IMR-90 (cell line): ENCODE results near the gene RNF19B. TPM values are rescaled to one million over a fixed set of nuclear protein-coding genes. Genes with fewer than 3 reads are reported as not detected.

Experiments used
- ATAC-seq: fragments of 200-7000 bp; cut with Tn5 transposase; 2 replicates; pipeline ENCODE4 v1.9.1; 2020; ENCODE audit warnings: low read depth, mild to moderate bottlenecking, moderate library complexity
- BruUV-seq: library from RNA; stranded (reverse); fragments of 400-500 nt; replicated peaks from 2 replicates; lab custom pipeline; 2021; lab: Mats Ljungman, UMichigan
- CTCF ChIA-PET: fragments of 300-600 bp; formaldehyde crosslinking; extraction: SDS; loops from one replicate; lab custom pipeline; 2021; ENCODE audit warnings: antibody characterized with exemption; lab: Yijun Ruan, JAX
- POLR2A ChIA-PET: fragments of 300-600 bp; sonication (Branson Sonifier 250); formaldehyde crosslinking; loops from one replicate; lab custom pipeline; 2022; ENCODE audit warnings: antibody characterized with exemption; ENCODE audit not compliant: unreplicated experiment; lab: Charles Lee
- DNase-seq: peaks from one replicate; pipeline ENCODE4 v3.0.0; 2013
- H2AFZ ChIP-seq: replicated peaks from 2 replicates; pipeline ENCODE3; 2013; ENCODE audit warnings: low read length, mild to moderate bottlenecking; ENCODE audit not compliant: poor library complexity
- H2AK5ac ChIP-seq: 2 replicates; pipeline ENCODE4 v1.6.1; 2013; ENCODE audit warnings: low read depth, low read length, inconsistent platforms
- H2AK9ac ChIP-seq: replicated peaks from 2 replicates; pipeline ENCODE3; 2013; ENCODE audit warnings: mild to moderate bottlenecking, low read depth, low read length, moderate library complexity; ENCODE audit not compliant: poor library complexity
- H2BK120ac ChIP-seq: 2 replicates; pipeline ENCODE4 v1.6.1; 2013; ENCODE audit warnings: low read depth, low read length, inconsistent platforms
- H2BK15ac ChIP-seq: 3 replicates; pipeline ENCODE4 v1.6.1; 2013; ENCODE audit warnings: low read depth, low read length, inconsistent platforms
- H2BK20ac ChIP-seq: 2 replicates; pipeline ENCODE4 v1.6.1; 2013; ENCODE audit warnings: low read depth, mild to moderate bottlenecking, inconsistent platforms, low read length, moderate library complexity
- H2BK5ac ChIP-seq: 2 replicates; pipeline ENCODE4 v1.6.1; 2013; ENCODE audit warnings: mild to moderate bottlenecking, low read depth, low read length, inconsistent platforms; ENCODE audit not compliant: poor library complexity, severe bottlenecking
- H3K14ac ChIP-seq: replicated peaks from 2 replicates; pipeline ENCODE4 v1.6.1; 2013; ENCODE audit warnings: low read depth, low read length, inconsistent platforms
- H3K18ac ChIP-seq: 2 replicates; pipeline ENCODE4 v1.6.1; 2013; ENCODE audit warnings: low read depth, low read length, control low read depth
- H3K23ac ChIP-seq: 2 replicates; pipeline ENCODE4 v1.6.1; 2013; ENCODE audit warnings: low read depth, low read length, inconsistent platforms
- H3K27ac ChIP-seq: 2 replicates; pipeline ENCODE4 v1.5.1; 2013; ENCODE audit warnings: mild to moderate bottlenecking, control low read depth, low read length; ENCODE audit not compliant: insufficient read depth
- H3K27me3 ChIP-seq: 2 replicates; pipeline ENCODE4 v1.6.1; 2013; ENCODE audit warnings: low read length; ENCODE audit not compliant: control insufficient read depth, insufficient read depth
- H3K36me3 ChIP-seq: 2 replicates; pipeline ENCODE4 v1.6.1; 2013; ENCODE audit warnings: low read length, mixed read lengths; ENCODE audit not compliant: control insufficient read depth, insufficient read depth
- H3K4ac ChIP-seq: 2 replicates; pipeline ENCODE4 v1.6.1; 2013; ENCODE audit warnings: low read depth, low read length, inconsistent platforms
- H3K4me1 ChIP-seq: 2 replicates; pipeline ENCODE4 v1.6.1; 2013; ENCODE audit warnings: low read length, mixed read lengths; ENCODE audit not compliant: control insufficient read depth, insufficient read depth
- H3K4me2 ChIP-seq: 2 replicates; pipeline ENCODE4 v1.6.1; 2013; ENCODE audit warnings: low read depth, mild to moderate bottlenecking, control low read depth, low read length, moderate library complexity
- H3K4me3 ChIP-seq: 2 replicates; pipeline ENCODE4 v1.5.1; 2013; ENCODE audit warnings: low read depth, mild to moderate bottlenecking, control low read depth, low read length, moderate library complexity; ENCODE audit not compliant: insufficient read depth
- H3K56ac ChIP-seq: 2 replicates; pipeline ENCODE4 v1.6.1; 2013; ENCODE audit warnings: low read length, inconsistent platforms; ENCODE audit not compliant: insufficient read depth; ENCODE audit errors: extremely low read depth
- H3K79me1 ChIP-seq, 2 experiments: 2 replicates each; pipeline ENCODE4 v1.6.1; 2013; ENCODE audit warnings: low read length in 2 of 2, inconsistent platforms in 1 of 2, low read depth in 1 of 2
- H3K9ac ChIP-seq: 2 replicates; pipeline ENCODE4 v1.6.1; 2013; ENCODE audit warnings: low read depth, low read length, control low read depth
- H3K9me1 ChIP-seq: 2 replicates; pipeline ENCODE4 v1.6.1; 2013; ENCODE audit warnings: low read length, inconsistent platforms; ENCODE audit not compliant: insufficient read depth
- H3K9me3 ChIP-seq: 2 replicates; pipeline ENCODE4 v1.6.1; 2013; ENCODE audit warnings: low read length; ENCODE audit not compliant: control insufficient read depth, insufficient read depth
- H4K20me1 ChIP-seq: 2 replicates; pipeline ENCODE4 v1.6.1; 2013; ENCODE audit warnings: low read length, inconsistent platforms; ENCODE audit not compliant: insufficient read depth
- H4K5ac ChIP-seq: 2 replicates; pipeline ENCODE4 v1.6.1; 2013; ENCODE audit warnings: mild to moderate bottlenecking, low read depth, low read length, control low read depth
- H4K8ac ChIP-seq, 2 experiments: 2 replicates each; pipeline ENCODE4 v1.6.1; 2013; ENCODE audit warnings: low read depth in 2 of 2, low read length in 2 of 2, control low read depth in 1 of 2, inconsistent platforms in 1 of 2
- H4K91ac ChIP-seq: 2 replicates; pipeline ENCODE4 v1.6.1; 2013; ENCODE audit warnings: low read depth, low read length, inconsistent platforms; ENCODE audit not compliant: insufficient read depth
- BHLHE40 ChIP-seq: fragments of 150-350 bp; IDR thresholded peaks from 2 replicates; pipeline ENCODE4 v1.6.1; 2016; ENCODE audit warnings: mild to moderate bottlenecking, low read depth, low read length
- CEBPB ChIP-seq: IDR thresholded peaks from 2 replicates; pipeline ENCODE4 v1.6.1; 2012; ENCODE audit warnings: low read depth, low read length, improper control_type of control experiment
- CHD1 ChIP-seq: IDR thresholded peaks from 2 replicates; pipeline ENCODE4 v1.6.1; 2012; ENCODE audit warnings: low read depth, low read length, improper control_type of control experiment
- MAFK ChIP-seq: IDR thresholded peaks from 2 replicates; pipeline ENCODE4 v1.6.1; 2012; ENCODE audit warnings: low read depth, low read length, improper control_type of control experiment
- MAZ ChIP-seq: IDR thresholded peaks from 2 replicates; pipeline ENCODE4 v1.6.1; 2012; ENCODE audit warnings: low read depth, mild to moderate bottlenecking, low read length, improper control_type of control experiment, moderate library complexity, borderline replicate concordance
- MXI1 ChIP-seq: IDR thresholded peaks from 2 replicates; pipeline ENCODE4 v1.6.1; 2012; ENCODE audit warnings: low read depth, mild to moderate bottlenecking, low read length, moderate library complexity, borderline replicate concordance
- NFE2L2 ChIP-seq: fragments of 150-350 bp; IDR thresholded peaks from 2 replicates; pipeline ENCODE4 v1.6.1; 2016; ENCODE audit warnings: low read depth, mild to moderate bottlenecking, low read length
- POLR2A ChIP-seq: IDR thresholded peaks from 2 replicates; pipeline ENCODE4 v1.6.1; 2012; ENCODE audit warnings: mild to moderate bottlenecking, low read depth, low read length
- RAD21 ChIP-seq: IDR thresholded peaks from 2 replicates; pipeline ENCODE4 v1.6.1; 2012; ENCODE audit warnings: low read length, improper control_type of control experiment
- RCOR1 ChIP-seq: IDR thresholded peaks from 2 replicates; pipeline ENCODE4 v1.6.1; 2012; ENCODE audit warnings: mild to moderate bottlenecking, low read length, improper control_type of control experiment; ENCODE audit not compliant: insufficient replicate concordance
- RFX5 ChIP-seq: IDR thresholded peaks from 2 replicates; pipeline ENCODE4 v1.8.0; 2012; ENCODE audit warnings: low read depth, mild to moderate bottlenecking, low read length, moderate library complexity
- SMC3 ChIP-seq: fragments of 150-350 bp; IDR thresholded peaks from 2 replicates; pipeline ENCODE4 v1.6.1; 2016; ENCODE audit warnings: low read depth, mild to moderate bottlenecking, antibody characterized with exemption, low read length, moderate library complexity
- WGBS, 2 experiments: methylation state at CpG; one replicate each; pipeline versions ENCODE4 v1.1.5 to v1.1.7; 2013; ENCODE audit warnings: missing lambda C conversion rate in 2 of 2; ENCODE audit not compliant: insufficient read length in 1 of 2; ENCODE audit errors: extremely low coverage in 2 of 2; 5-methylcytosine and 5-hydroxymethylcytosine counted together
- dilution Hi-C: fragments of 300-500 bp; cut with HindIII; formaldehyde crosslinking; loops from one replicate; pipeline ENCODE4 v1.14.3; 2018; ENCODE audit warnings: low sequenced_read_pairs; ENCODE audit not compliant: unreplicated experiment
- in situ Hi-C: fragments of 300-500 bp; cut with MboI; formaldehyde crosslinking; loops from 3 replicates; pipeline ENCODE4 v1.14.3; 2019; ENCODE audit warnings: low sequenced_read_pairs, inconsistent platforms, mixed read lengths
- intact Hi-C: fragments of 100-400 bp; cut with micrococcal nuclease; formaldehyde crosslinking; loops from 2 replicates; pipeline ENCODE4 v1.10.0; 2022
- polyA plus RNA-seq, 3 experiments: library from polyadenylated mRNA; depleted of rRNA; stranded (reverse); fragments of >200 nt; gene quantifications; 2 replicates each; pipeline ENCODE4 v1.2.3, GENCODE V29; 2012; ENCODE audit warnings: low replicate concordance in 1 of 3
- total RNA-seq: library from RNA; depleted of rRNA; stranded (reverse); fragments of >200 nt; gene quantifications from 2 replicates; pipeline ENCODE4 v1.2.3, GENCODE V29; 2012
- TF ChIP-seq, protein P1 (sequence below): fragments of 150-350 bp; IDR thresholded peaks from 2 replicates; pipeline ENCODE4 v1.6.1; 2017; ENCODE audit warnings: mild to moderate bottlenecking, antibody characterized with exemption, low read length, low read depth
- TF ChIP-seq, protein P2 (sequence below): fragments of 150-350 bp; IDR thresholded peaks from 2 replicates; pipeline ENCODE4 v1.6.1; 2016; ENCODE audit warnings: low read depth, mild to moderate bottlenecking, low read length, moderate library complexity, borderline replicate concordance

RNF19B gene
- total and polyA plus RNA-seq, 2 of the 4 experiments (the other 2 are of a cell fraction), result 10.0 to 11.6 TPM

DNA sequence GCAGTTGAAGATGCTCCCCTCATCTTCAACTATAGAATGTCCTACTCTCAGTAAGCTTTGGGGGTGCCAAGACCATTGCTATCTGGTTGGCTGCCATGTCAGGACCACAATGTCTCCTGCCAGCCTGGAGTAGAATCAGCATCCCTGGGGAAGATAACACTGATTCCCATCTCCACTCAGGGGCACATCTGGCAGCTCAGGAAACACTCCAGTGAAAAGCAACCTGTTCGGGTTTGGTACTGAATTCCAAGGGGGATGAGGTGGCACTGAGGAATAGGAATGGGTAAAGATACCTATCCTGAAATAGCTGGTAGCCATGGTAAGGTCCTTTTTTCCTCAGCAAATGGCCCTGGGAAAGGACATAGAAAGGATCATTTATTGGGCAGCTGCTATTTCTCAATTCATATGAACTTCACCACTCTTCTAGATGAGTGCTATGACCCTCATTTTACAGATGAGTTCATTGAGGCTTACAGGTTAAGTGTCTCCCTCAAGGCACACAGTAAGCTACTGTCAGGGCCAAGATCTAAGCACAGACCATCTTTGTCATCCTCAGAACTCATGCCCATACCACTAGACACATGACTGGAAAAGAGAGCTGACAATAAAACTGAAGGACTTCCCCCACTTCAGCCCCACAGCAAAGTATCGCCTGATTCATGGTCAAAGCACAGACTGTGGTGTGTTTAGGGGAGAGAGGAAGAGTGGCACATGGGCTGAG lies 40.7 kb upstream of the RNF19B start:
- CTCF ChIA-PET, result interaction anchor here (1.0 to 1.1 kb wide), 2 partner anchors 72 to 85 kb away, joined by 4 read pairs; no protein-coding TSS in a partner anchor
- peaks cover 2 to 27% of the 10 kb centered on the region in 2 experiments for H3K79me1 ChIP-seq
- dilution Hi-C loops, result no loop called here
- H2AK5ac ChIP-seq, result peak overlapping the region; percentile 51; the same call in 1 of the 2 replicates
- H3K9me3 ChIP-seq, result no peaks in the 10 kb centered on the region
- POLR2A ChIA-PET, result no interaction called here
- H3K18ac ChIP-seq, result no peak overlapping the region
- H2AFZ ChIP-seq, result no peak overlapping the region
- intact Hi-C loops, result no loop called here
- peak overlapping the region; percentile 74 for H3K14ac ChIP-seq
- H4K91ac ChIP-seq, result no peak overlapping the region
- BruUV-seq, result no TSS peak
- H3K27me3 ChIP-seq, result no peaks in the 10 kb centered on the region
- peak overlapping the region; percentile 7 for H2BK5ac ChIP-seq
- H3K4me3 ChIP-seq, result no peak overlapping the region
- no peak overlapping the region for H3K9ac ChIP-seq
- no peak overlapping the region; the same call in 1 of the 2 replicates for H3K4ac ChIP-seq
- H3K23ac ChIP-seq, result peak overlapping the region; percentile 27
- H3K4me2 ChIP-seq, result no peak overlapping the region
- no peak overlapping the region for H3K27ac ChIP-seq
- no peak for DNase-seq
- H3K36me3 ChIP-seq, result peaks cover 14% of the 10 kb centered on the region
- no peak overlapping the region for H2AK9ac ChIP-seq
- no peak overlapping the region for H2BK15ac ChIP-seq
- peak overlapping the region; percentile 27; the same call in 1 of the 2 replicates for H2BK20ac ChIP-seq
- no peak overlapping the region for H3K56ac ChIP-seq
- no peak overlapping the region; the same call in 1 of the 2 replicates for H2BK120ac ChIP-seq
- H4K8ac ChIP-seq, result no peak overlapping the region
- no peak for ATAC-seq
- H3K4me1 ChIP-seq, result peaks cover 22% of the 10 kb centered on the region
- H4K5ac ChIP-seq, result no peak overlapping the region
- TF ChIP-seq RCOR1 (no peak), RFX5 (no peak), POLR2A (no peak), SMC3 (no peak), MAFK (no peak), CHD1 (no peak), BHLHE40 (no peak), RAD21 (no peak), NFE2L2 (no peak), MXI1 (no peak), MAZ (no peak), CEBPB (no peak)
- TF ChIP-seq, protein P1, sequence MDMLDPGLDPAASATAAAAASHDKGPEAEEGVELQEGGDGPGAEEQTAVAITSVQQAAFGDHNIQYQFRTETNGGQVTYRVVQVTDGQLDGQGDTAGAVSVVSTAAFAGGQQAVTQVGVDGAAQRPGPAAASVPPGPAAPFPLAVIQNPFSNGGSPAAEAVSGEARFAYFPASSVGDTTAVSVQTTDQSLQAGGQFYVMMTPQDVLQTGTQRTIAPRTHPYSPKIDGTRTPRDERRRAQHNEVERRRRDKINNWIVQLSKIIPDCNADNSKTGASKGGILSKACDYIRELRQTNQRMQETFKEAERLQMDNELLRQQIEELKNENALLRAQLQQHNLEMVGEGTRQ, result no peak
- TF ChIP-seq, protein P2, sequence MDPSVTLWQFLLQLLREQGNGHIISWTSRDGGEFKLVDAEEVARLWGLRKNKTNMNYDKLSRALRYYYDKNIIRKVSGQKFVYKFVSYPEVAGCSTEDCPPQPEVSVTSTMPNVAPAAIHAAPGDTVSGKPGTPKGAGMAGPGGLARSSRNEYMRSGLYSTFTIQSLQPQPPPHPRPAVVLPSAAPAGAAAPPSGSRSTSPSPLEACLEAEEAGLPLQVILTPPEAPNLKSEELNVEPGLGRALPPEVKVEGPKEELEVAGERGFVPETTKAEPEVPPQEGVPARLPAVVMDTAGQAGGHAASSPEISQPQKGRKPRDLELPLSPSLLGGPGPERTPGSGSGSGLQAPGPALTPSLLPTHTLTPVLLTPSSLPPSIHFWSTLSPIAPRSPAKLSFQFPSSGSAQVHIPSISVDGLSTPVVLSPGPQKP, result no peak
- H3K9me1 ChIP-seq, result peaks cover 16% of the 10 kb centered on the region
- WGBS, 2 experiments, result no CpG with 5 or more reads among the region's 2 CpGs
- peaks cover 11% of the 10 kb centered on the region; the same call in 1 of the 2 replicates for H4K20me1 ChIP-seq
- in situ Hi-C loops, result loop anchor here (5.0 kb wide), 1 partner anchor 73 kb away; no protein-coding TSS in a partner anchor
